ENCODE results near the gene RUBCNL.

- TF ChIP-seq EZH2 (IDR thresholded peaks at IDR 0.05; ENCODE audit: low read length, unreplicated experiment) (no peak), CTCF (conservative IDR thresholded peaks at IDR 0.05; ENCODE audit: low read depth, low read length) (no peak)
These were observed 15.0 kb downstream of the RUBCNL start for GRCh38 chr13:46372071-46372470.

All from PC-3 (cell line).